Measurements from ENCODE around the gene PACRGL. TPM values are rescaled to one million over a fixed set of nuclear protein-coding genes. Genes with fewer than 3 reads are reported as not detected.

PACRGL gene
- 10 to 100 TPM; 12.8 to 28.4 (median 22.5) TPM for total RNA-seq
- 10 to 100 TPM; 11.1 to 14.4 TPM for polyA plus RNA-seq
- long read RNA-seq, donor 1, partial matches to known transcripts, result 0 of 15 reads
- long read RNA-seq, donor 1, other reads (novel, unspliced or antisense), result 12 of 15 reads
- long read RNA-seq, donor 2, partial matches to known transcripts, result 7 of 25 reads
- long read RNA-seq, donor 2, other reads (novel, unspliced or antisense), result 15 of 25 reads
- long read RNA-seq, donor 3, partial matches to known transcripts, result 0 of 2 reads
- long read RNA-seq, donor 3, other reads (novel, unspliced or antisense), result 2 of 2 reads

- no peaks in the 10 kb centered on the region for H3K27me3 ChIP-seq
- H3K4me3 ChIP-seq, result peak within 1 kb of the TSS; percentile 69
- WGBS, 3 donors, result 0% methylated on average over 58 to 60 of the region's 60 CpGs
- H3K36me3 ChIP-seq, result no peaks in the 10 kb centered on the region
- peak; percentile 93 to 96 (median 94) for DNase-seq
- H3K27ac ChIP-seq, result peak within 1 kb of the TSS; percentile 78 to 79
- TF ChIP-seq EP300 (IDR thresholded peaks at IDR 0.05) (no peak), POLR2A (IDR thresholded peaks at IDR 0.05) (peak; percentile 26)
- TF ChIP-seq, protein P1, sequence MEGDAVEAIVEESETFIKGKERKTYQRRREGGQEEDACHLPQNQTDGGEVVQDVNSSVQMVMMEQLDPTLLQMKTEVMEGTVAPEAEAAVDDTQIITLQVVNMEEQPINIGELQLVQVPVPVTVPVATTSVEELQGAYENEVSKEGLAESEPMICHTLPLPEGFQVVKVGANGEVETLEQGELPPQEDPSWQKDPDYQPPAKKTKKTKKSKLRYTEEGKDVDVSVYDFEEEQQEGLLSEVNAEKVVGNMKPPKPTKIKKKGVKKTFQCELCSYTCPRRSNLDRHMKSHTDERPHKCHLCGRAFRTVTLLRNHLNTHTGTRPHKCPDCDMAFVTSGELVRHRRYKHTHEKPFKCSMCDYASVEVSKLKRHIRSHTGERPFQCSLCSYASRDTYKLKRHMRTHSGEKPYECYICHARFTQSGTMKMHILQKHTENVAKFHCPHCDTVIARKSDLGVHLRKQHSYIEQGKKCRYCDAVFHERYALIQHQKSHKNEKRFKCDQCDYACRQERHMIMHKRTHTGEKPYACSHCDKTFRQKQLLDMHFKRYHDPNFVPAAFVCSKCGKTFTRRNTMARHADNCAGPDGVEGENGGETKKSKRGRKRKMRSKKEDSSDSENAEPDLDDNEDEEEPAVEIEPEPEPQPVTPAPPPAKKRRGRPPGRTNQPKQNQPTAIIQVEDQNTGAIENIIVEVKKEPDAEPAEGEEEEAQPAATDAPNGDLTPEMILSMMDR (IDR thresholded peaks at IDR 0.05), result no peak
- no peaks in the 10 kb centered on the region for H3K9me3 ChIP-seq
- H3K4me1 ChIP-seq (ENCODE audit: insufficient read depth), result peaks cover 4% of the 10 kb centered on the region
- intact Hi-C loops (cut with DNase I), result no loop called here
These were observed at the start of gene PACRGL for GRCh38 chr4:20700007-20700761. Gene PACRGL (plus strand): TSS chr4:20700458. CDS start chr4:20704482, 4,024 bp downstream.

DNA sequence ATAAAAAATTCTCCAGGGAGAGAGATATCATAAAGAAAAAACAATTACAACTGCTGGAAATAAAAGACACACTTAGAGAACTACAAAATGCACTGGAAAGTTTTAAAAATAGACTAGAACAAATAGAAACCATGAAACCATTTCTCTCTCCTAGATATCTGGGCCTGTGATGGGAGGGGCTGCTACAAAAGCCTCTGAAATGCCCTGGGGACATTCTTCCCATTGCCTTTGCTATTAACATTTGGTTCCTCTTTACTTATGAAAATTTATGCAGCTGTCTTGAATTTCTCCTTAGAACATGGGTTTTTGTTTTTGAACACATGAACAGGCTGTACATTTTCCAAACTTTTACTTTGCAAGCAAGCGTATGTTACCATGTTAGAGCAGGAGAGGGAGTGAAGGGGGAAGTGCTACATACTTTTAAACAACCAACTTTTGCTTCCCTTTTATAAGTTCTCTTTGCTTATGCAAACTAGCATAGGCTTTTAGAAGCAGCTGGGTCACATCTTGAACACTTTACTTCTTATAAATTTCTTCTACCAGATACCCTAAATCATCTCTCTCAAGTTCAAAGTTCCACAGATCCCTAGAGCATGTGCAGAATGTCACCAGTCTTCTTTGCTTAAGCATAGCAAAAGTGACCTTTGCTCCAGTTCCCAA, 47.9 kb upstream of the PACRGL start:
- Histone ChIP-seq H3K4me3 (no peak overlapping the region), H3K27me3 (no peaks in the 10 kb centered on the region), H3K27ac (no peak overlapping the region), H3K9me3 (no peaks in the 10 kb centered on the region), H3K4me1 (ENCODE audit: insufficient read depth) (no peaks in the 10 kb centered on the region), H3K36me3 (no peaks in the 10 kb centered on the region)
- DNase-seq, result no peak
- intact Hi-C loops (cut with DNase I), result no loop called here
- TF ChIP-seq, protein P1 (IDR thresholded peaks at IDR 0.05), result no peak
- TF ChIP-seq POLR2A (IDR thresholded peaks at IDR 0.05) (no peak), EP300 (IDR thresholded peaks at IDR 0.05) (no peak)
- WGBS, 3 donors, result 83 to 89% (median 83%) methylated on average over 1 of the region's 1 CpG

GRCh38 chr4:20658456-20658855, 41.8 kb upstream of the PACRGL start:
- Histone ChIP-seq H3K9me3 (no peaks in the 10 kb centered on the region), H3K27ac (no peak overlapping the region), H3K4me1 (ENCODE audit: insufficient read depth) (no peaks in the 10 kb centered on the region), H3K36me3 (no peaks in the 10 kb centered on the region), H3K4me3 (no peak overlapping the region), H3K27me3 (no peaks in the 10 kb centered on the region)
- no peak for DNase-seq
- TF ChIP-seq, protein P1 (IDR thresholded peaks at IDR 0.05), result no peak
- no peak for TF ChIP-seq EP300 (IDR thresholded peaks at IDR 0.05)
- TF ChIP-seq POLR2A (IDR thresholded peaks at IDR 0.05), result no peak
- intact Hi-C loops (cut with DNase I), result no loop called here
- WGBS, 3 donors, result 66 to 73% (median 69%) methylated on average over 4 of the region's 4 CpGs

DNA sequence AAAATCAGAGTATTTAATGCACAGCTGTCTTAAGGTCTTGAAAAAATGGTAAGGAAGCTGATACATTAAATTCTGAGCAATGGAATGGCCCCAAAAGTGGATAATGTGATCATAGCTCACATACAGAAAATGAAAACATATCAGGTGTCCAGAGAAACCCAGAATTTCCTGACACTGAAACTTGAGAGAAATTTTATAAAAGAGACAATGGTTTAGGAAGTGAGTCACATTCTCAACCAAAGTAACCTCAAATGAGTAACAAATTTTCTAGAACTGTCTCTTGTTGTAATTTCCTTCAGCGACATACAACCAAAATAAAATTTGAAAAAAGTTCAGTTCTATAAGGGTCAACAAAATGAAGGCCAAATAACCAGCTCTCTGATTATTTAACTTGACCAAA, 37.4 kb upstream of the PACRGL start:
- Histone ChIP-seq H3K4me3 (no peak overlapping the region), H3K27ac (no peak overlapping the region), H3K9me3 (no peaks in the 10 kb centered on the region), H3K27me3 (no peaks in the 10 kb centered on the region), H3K4me1 (ENCODE audit: insufficient read depth) (no peaks in the 10 kb centered on the region), H3K36me3 (no peaks in the 10 kb centered on the region)
- WGBS, 3 donors, result 0 to 63% (median 0%) methylated on average over 1 of the region's 1 CpG
- no peak for DNase-seq
- TF ChIP-seq, protein P1 (IDR thresholded peaks at IDR 0.05), result no peak
- TF ChIP-seq EP300 (IDR thresholded peaks at IDR 0.05), result no peak
- no peak for TF ChIP-seq POLR2A (IDR thresholded peaks at IDR 0.05)
- intact Hi-C loops (cut with DNase I), result no loop called here
